Activated T-cell treated with anti-CD3 and anti-CD28 coated beads, Interleukin-2, amount 50 U/mL, for 24 hours (primary cell): ENCODE results near the gene VEZF1.
A peak's percentile ranks its signal among the peaks of the same experiment; 100 is the strongest.
"Not testable (repeated sequence)": the region's sequence is repeated elsewhere in the genome, so short reads cannot be mapped to it uniquely, and the experiment has no call there.

Source experiments
- DNase-seq: peaks from one replicate; pipeline ENCODE4 v3.0.0-alpha.2; 2020
- H3K27ac Mint-ChIP-seq: 2 replicates; pipeline ENCODE4 v1.8.0; 2020; ENCODE audit warnings: mild to moderate bottlenecking, mixed read lengths
- H3K27me3 Mint-ChIP-seq: 2 replicates; pipeline ENCODE4 v1.8.0; 2020; ENCODE audit warnings: mixed read lengths
- H3K36me3 Mint-ChIP-seq: 2 replicates; pipeline ENCODE4 v1.8.0; 2020; ENCODE audit warnings: low read depth, mixed read lengths
- H3K4me1 Mint-ChIP-seq: 2 replicates; pipeline ENCODE4 v1.8.0; 2020; ENCODE audit warnings: low read depth, mixed read lengths
- H3K4me3 Mint-ChIP-seq: 2 replicates; pipeline ENCODE4 v1.8.0; 2020; ENCODE audit warnings: mild to moderate bottlenecking, moderate library complexity, mixed read lengths
- H3K9me3 Mint-ChIP-seq: 2 replicates; pipeline ENCODE4 v1.8.0; 2020; ENCODE audit warnings: mixed read lengths

Gene VEZF1

DNA sequence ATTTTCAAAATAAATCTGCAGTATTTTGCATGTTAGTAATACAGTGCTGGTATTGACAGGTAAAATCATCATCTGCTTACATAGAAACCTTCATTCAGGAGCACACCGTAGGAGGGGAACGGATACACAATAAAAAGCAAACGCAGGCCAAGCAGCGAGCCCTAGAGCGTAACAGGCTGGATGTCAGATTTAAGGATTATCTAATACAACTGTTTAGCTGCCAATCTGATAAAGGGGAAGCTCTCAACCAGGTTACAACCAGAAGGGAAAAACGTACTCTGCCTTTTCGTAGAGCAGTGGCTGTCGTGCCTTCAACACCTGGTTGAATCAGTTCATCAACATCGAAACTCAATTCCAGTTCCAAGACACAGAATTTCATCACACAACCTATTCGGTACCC lies 16.5 kb downstream of the VEZF1 start:
- no peak overlapping the region for H3K4me3 Mint-ChIP-seq

GRCh38 chr17:57970710-57971109 lies 17.3 kb downstream of the VEZF1 start:
- Mint-ChIP-seq H3K27me3 (no peaks in the 10 kb centered on the region), H3K27ac (no peak overlapping the region), H3K36me3 (peaks cover 31% of the 10 kb centered on the region), H3K9me3 (no peaks in the 10 kb centered on the region), H3K4me1 (no peaks in the 10 kb centered on the region), H3K4me3 (no peak overlapping the region)
- no peak for DNase-seq

More for the DNA sequence above, 16.5 kb downstream of the VEZF1 start:
- Mint-ChIP-seq H3K27me3 (no peaks in the 10 kb centered on the region), H3K9me3 (no peaks in the 10 kb centered on the region), H3K4me1 (no peaks in the 10 kb centered on the region), H3K27ac (no peak overlapping the region), H3K36me3 (peaks cover 40% of the 10 kb centered on the region)
- no peak for DNase-seq

DNA sequence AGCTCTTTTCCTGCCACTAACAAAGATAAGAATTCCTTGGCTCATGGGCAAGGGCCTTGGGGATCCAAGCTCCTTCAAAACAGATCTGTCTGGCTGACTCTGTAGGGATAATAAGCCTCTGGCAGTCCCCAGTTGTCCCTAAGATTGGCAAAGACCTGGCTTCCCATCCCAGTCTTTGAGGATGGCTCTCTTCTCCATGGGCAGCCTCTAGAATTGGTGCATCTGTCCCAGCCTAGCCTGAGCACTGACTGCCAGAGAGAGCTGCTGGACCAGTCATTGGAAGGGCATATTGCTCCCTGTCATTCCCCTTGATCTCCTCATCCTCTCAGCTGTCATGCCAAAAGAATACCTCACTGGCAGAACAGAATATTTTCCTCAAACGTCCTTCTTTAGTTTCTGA lies 19.6 kb downstream of the VEZF1 start:
- no peak overlapping the region for H3K27ac Mint-ChIP-seq
- no peak for DNase-seq
- peaks cover 2% of the 10 kb centered on the region for H3K27me3 Mint-ChIP-seq
- no peaks in the 10 kb centered on the region for H3K4me1 Mint-ChIP-seq
- no peaks in the 10 kb centered on the region for H3K9me3 Mint-ChIP-seq
- peaks cover 11% of the 10 kb centered on the region for H3K36me3 Mint-ChIP-seq
- no peak overlapping the region for H3K4me3 Mint-ChIP-seq

DNA sequence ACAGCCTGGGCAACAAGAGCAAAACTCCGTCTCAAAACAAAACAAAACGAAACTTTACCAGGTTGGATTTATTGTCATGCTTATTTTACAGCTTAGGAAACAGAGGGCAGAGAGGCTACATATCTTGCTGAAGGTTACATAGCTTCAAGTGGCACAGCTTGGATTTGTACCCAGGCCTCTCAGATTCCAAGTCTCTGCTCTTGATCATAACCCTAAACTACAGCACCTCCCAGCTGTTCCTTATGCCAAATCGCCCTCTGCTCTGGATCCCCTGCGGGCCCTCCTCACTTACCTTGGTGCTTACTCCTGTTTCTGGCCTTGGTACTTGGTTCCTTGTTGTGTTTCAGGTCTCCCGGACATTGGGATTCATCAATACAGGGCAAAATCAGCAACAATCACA lies 21.2 kb downstream of the VEZF1 start:
- Mint-ChIP-seq H3K27ac (no peak overlapping the region), H3K4me3 (no peak overlapping the region), H3K36me3 (no peaks in the 10 kb centered on the region), H3K9me3 (no peaks in the 10 kb centered on the region), H3K4me1 (no peaks in the 10 kb centered on the region), H3K27me3 (peaks cover 2% of the 10 kb centered on the region)
- DNase-seq, result no peak

DNA sequence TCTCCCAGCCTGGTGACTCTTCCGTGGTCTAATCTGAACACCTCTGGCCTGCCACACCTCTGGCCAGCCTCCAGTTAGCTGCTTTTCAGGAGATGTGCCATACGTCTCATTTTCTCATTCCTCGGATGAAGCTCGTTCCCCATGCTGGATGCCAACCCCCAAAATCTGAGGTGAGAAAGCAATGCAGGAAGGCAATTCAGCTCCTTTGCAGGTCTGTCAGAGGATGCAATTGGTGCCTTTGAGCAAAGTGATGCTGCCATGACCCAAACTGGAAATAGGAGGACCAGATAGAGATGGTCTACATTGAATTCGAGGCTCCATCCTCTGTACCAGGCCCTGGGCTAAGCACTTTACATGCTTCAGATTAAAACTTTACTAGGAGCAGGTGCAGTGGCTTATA lies 21.8 kb downstream of the VEZF1 start:
- H3K27ac Mint-ChIP-seq, result no peak overlapping the region
- H3K4me3 Mint-ChIP-seq, result no peak overlapping the region
- H3K4me1 Mint-ChIP-seq, result no peaks in the 10 kb centered on the region
- no peak for DNase-seq
- no peaks in the 10 kb centered on the region for H3K9me3 Mint-ChIP-seq
- H3K36me3 Mint-ChIP-seq, result no peaks in the 10 kb centered on the region
- H3K27me3 Mint-ChIP-seq, result peaks cover 2% of the 10 kb centered on the region

- Mint-ChIP-seq H3K9me3 (no peaks in the 10 kb centered on the region), H3K4me1 (no peaks in the 10 kb centered on the region), H3K27ac (no peak overlapping the region), H3K36me3 (no peaks in the 10 kb centered on the region), H3K4me3 (no peak overlapping the region), H3K27me3 (peaks cover 2% of the 10 kb centered on the region)
- DNase-seq, result no peak
Measured at GRCh38 chr17:57965521-57966160, 22.4 kb downstream of the VEZF1 start.

DNA sequence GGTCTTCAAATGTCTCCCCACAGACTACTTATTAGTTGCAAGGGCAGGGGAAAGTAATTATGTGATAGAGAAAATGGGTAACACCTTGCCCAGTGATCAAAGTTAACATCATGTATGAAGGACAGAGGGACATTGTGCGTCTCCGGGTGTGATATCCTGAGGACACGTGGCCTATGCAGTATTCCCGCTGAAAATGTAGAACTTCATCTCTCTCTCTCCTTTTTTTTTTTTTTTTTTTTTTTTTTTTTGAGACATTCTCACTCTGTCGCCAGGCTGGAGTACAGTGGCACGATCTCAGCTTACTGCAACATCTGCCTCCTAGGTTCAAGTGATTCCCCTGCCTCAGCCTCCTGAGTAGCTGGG lies 24.9 kb downstream of the VEZF1 start:
- DNase-seq, result no peak

GRCh38 chr17:57962279-57963148 lies 25.5 kb downstream of the VEZF1 start:
- Mint-ChIP-seq H3K27ac (no peak overlapping the region), H3K4me3 (no peak overlapping the region), H3K4me1 (no peaks in the 10 kb centered on the region), H3K36me3 (no peaks in the 10 kb centered on the region), H3K27me3 (peaks cover 17% of the 10 kb centered on the region), H3K9me3 (no peaks in the 10 kb centered on the region)
- no peak for DNase-seq

More for the DNA sequence above, 24.9 kb downstream of the VEZF1 start:
- Mint-ChIP-seq H3K4me1 (no peaks in the 10 kb centered on the region), H3K36me3 (no peaks in the 10 kb centered on the region), H3K4me3 (no peak overlapping the region), H3K9me3 (no peaks in the 10 kb centered on the region), H3K27me3 (peaks cover 11% of the 10 kb centered on the region), H3K27ac (no peak overlapping the region)

DNA sequence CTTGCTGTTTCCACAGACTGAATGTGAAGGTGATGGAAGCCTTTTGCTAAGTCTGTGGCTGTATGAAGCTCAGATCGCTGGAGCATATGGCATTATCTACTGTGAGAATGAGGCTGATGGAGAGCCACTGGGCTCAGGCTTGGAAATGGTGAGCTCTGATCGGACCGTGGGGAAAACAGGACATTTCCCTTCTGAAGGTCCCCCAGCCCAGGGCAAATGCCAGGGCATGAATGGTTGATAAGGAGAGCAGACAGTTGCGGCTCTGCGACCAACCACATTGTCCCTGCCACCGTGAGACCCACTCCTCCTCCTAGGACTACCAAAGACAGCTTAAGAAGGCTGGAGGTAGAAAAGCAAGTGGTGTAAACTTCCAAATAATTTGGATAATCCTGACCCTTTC lies 28.1 kb downstream of the VEZF1 start:
- H3K9me3 Mint-ChIP-seq, result no peaks in the 10 kb centered on the region
- H3K27me3 Mint-ChIP-seq, result peaks cover 34% of the 10 kb centered on the region
- no peaks in the 10 kb centered on the region for H3K36me3 Mint-ChIP-seq
- DNase-seq, result no peak
- H3K4me3 Mint-ChIP-seq, result no peak overlapping the region
- H3K27ac Mint-ChIP-seq, result no peak overlapping the region
- H3K4me1 Mint-ChIP-seq, result peaks cover 12% of the 10 kb centered on the region

DNA sequence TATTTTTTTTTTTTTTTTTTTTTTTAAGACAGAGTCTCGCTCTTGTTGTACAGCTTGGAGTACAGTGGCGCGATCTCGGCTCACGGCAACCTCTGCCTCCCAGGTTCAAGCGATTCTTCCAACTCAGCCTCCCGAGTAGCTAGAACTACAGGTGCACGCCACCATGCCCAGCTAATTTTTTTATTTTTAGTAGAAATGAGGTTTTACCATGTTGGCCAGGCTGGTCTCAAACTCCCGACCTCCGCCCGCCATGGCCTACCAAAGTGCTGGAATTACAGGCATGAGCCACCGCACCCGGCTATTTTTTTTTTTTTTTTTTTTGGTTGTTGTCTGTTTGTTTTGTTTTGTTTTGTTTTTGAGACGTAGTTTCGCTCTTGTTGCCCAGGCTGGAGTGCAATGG lies 29.7 kb downstream of the VEZF1 start:
- not testable (repeated sequence) for H3K4me3 Mint-ChIP-seq, H3K9me3 Mint-ChIP-seq, DNase-seq, H3K36me3 Mint-ChIP-seq, H3K27ac Mint-ChIP-seq
- H3K27me3 Mint-ChIP-seq, result peaks cover 41% of the 10 kb centered on the region
- H3K4me1 Mint-ChIP-seq, result peaks cover 16% of the 10 kb centered on the region

GRCh38 chr17:57957886-57958285 lies 30.2 kb downstream of the VEZF1 start:
- H3K27me3 Mint-ChIP-seq, result peaks cover 46% of the 10 kb centered on the region
- no peak for DNase-seq
- H3K27ac Mint-ChIP-seq, result no peak overlapping the region
- H3K36me3 Mint-ChIP-seq, result no peaks in the 10 kb centered on the region
- H3K9me3 Mint-ChIP-seq, result no peaks in the 10 kb centered on the region
- no peak overlapping the region for H3K4me3 Mint-ChIP-seq
- peaks cover 17% of the 10 kb centered on the region for H3K4me1 Mint-ChIP-seq

GRCh38 chr17:57957120-57957850 lies 30.8 kb downstream of the VEZF1 start:
- H3K9me3 Mint-ChIP-seq, result no peaks in the 10 kb centered on the region
- no peak overlapping the region for H3K27ac Mint-ChIP-seq
- DNase-seq, result no peak
- peaks cover 20% of the 10 kb centered on the region for H3K4me1 Mint-ChIP-seq
- no peaks in the 10 kb centered on the region for H3K36me3 Mint-ChIP-seq
- peaks cover 52% of the 10 kb centered on the region for H3K27me3 Mint-ChIP-seq
- H3K4me3 Mint-ChIP-seq, result no peak overlapping the region

GRCh38 chr17:57956291-57957119 lies 31.5 kb downstream of the VEZF1 start:
- peak; percentile 60 for DNase-seq
- Mint-ChIP-seq H3K4me3 (peak overlapping the region; percentile 55), H3K4me1 (peaks cover 20% of the 10 kb centered on the region), H3K27me3 (peaks cover 52% of the 10 kb centered on the region), H3K36me3 (no peaks in the 10 kb centered on the region), H3K9me3 (no peaks in the 10 kb centered on the region), H3K27ac (no peak overlapping the region)
